ENCODE measurements around the gene RIC1.
A peak's percentile ranks its signal among the peaks of the same experiment; 100 is the strongest.

Gene RIC1

DNA sequence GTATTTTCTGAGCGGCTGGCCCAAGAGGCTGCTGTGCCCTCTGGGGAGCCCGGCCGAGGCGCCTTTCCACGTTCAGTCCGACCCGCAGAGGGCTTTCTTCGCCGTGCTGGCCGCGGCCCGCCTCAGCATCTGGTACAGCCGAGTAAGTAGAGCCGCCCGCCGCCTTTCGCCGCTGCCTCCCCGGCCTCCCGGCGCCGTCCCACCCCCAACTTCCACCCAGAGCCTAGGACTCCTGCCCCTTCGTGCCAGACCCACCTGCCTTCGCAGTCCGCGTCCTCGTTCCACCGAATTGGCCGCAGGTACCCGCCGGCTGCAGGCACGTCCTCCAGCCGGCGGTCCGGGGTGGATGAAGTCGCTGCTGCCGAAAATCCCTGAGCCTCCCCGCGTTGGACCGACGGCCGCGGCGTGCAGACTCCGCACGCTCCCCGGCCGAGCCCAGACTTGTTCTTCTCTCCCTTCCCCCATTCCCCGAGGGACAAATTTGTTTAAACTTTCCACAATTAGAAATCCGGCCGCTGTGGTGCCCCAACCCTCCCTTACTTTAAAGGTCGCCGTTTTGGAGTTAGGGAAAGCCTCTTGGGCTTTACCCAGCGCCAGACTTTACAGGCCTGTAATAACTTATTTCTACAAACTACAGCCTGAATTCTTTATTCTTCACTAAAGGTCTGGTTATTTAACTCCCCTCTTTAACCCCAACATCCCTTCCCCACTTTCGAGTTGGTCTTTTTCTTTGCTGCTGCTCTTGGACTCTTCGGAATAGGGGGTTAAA lies 589 bp downstream of the RIC1 start:
- TF ChIP-seq, protein P1, sequence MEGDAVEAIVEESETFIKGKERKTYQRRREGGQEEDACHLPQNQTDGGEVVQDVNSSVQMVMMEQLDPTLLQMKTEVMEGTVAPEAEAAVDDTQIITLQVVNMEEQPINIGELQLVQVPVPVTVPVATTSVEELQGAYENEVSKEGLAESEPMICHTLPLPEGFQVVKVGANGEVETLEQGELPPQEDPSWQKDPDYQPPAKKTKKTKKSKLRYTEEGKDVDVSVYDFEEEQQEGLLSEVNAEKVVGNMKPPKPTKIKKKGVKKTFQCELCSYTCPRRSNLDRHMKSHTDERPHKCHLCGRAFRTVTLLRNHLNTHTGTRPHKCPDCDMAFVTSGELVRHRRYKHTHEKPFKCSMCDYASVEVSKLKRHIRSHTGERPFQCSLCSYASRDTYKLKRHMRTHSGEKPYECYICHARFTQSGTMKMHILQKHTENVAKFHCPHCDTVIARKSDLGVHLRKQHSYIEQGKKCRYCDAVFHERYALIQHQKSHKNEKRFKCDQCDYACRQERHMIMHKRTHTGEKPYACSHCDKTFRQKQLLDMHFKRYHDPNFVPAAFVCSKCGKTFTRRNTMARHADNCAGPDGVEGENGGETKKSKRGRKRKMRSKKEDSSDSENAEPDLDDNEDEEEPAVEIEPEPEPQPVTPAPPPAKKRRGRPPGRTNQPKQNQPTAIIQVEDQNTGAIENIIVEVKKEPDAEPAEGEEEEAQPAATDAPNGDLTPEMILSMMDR (IDR thresholded peaks at IDR 0.05; ENCODE audit: control insufficient read depth, insufficient read depth, low read depth, low read length, missing control alignments), result no peak
- no peak for DNase-seq (ENCODE audit: low read depth)
- peak overlapping the region; percentile 91 for H3K4me3 ChIP-seq (ENCODE audit: control insufficient read depth, low read depth, low read length)

DNA sequence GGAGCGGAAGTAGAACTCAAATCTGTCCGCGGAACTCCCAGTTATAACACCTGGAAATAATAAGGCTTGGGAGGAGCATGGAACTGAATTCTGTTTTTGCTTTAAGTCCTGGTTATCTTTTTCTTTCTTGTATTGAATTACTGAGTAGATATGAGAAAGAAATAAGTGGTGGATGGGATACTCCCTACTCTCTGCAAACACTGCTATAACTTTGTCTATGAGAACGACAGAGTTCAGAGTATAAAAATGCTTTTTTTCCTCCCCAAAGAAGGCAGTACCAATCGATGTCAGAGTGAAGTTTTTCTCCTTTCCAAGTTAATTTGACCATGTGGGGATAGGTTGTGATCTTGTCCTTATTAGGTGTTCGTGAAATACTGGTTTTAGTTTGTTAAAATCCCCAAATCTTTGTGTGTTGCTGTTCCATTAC lies 1.2 kb downstream of the RIC1 start:
- H3K4me3 ChIP-seq (ENCODE audit: control insufficient read depth, low read depth, low read length), result peak overlapping the region; percentile 91
- no peak for DNase-seq (ENCODE audit: low read depth)
- TF ChIP-seq, protein P1 (IDR thresholded peaks at IDR 0.05; ENCODE audit: control insufficient read depth, insufficient read depth, low read depth, low read length, missing control alignments), result no peak

DNA sequence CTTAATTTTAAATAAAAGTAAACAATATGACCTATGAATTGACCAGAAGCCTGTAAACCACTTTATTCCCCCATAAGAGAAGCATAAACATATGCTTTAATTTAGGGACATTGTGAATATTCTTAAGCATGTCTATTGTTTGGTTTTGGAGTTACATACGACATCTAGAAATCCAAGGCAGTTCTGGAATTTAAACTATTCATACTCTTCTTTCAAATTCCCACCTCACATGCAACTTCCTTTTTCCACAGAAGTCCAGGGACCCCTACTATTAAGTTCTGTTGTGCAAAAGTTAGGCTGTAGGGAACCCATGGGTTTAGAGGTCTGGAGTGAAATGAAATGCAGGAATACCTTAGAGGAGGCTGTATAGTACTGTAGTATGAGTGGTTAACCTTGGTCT lies 2.1 kb downstream of the RIC1 start:
- no peak for DNase-seq (ENCODE audit: low read depth)
- TF ChIP-seq, protein P1 (IDR thresholded peaks at IDR 0.05; ENCODE audit: control insufficient read depth, insufficient read depth, low read depth, low read length, missing control alignments), result no peak
- peak overlapping the region; percentile 91 for H3K4me3 ChIP-seq (ENCODE audit: control insufficient read depth, low read depth, low read length)

DNA sequence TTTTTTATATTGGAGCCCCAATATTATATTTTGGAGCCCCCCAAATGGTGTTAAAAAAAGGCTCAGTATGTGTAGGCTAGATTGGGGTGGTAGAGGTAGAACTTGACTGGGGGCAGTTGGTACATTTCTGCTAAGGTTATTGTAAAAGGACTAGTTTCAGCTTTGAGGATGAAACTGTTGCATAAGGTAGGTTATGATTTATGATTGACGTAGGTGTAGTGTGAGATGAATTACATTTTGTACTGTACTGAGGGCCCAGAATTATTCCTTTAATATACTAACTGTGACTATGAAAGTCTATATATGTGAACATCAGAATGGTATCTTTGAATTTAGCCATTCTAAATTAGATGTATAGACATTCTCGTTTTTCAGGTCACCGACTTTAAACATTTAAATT lies 3.6 kb downstream of the RIC1 start:
- TF ChIP-seq, protein P1 (IDR thresholded peaks at IDR 0.05; ENCODE audit: control insufficient read depth, insufficient read depth, low read depth, low read length, missing control alignments), result no peak
- H3K4me3 ChIP-seq (ENCODE audit: control insufficient read depth, low read depth, low read length), result no peak overlapping the region
- DNase-seq (ENCODE audit: low read depth), result no peak

DNA sequence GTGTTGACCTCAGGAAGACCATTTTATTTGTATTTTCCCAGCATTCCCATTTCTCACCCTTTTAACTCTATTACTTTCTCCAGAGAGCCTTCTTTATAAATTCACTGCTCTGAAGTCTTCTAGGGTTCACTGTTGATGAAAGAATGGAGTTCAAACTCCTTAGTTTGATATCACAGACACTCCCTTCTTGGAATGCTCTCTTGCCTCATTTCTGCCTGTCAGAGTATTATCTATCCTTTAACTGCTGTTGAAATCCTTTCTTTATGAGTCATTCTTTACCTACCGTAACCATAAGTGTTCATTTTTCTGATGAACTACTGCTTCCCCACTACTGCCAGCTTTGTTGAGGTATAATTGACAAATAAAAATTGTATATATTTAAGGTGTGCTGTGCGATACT lies 4.3 kb downstream of the RIC1 start:
- no peak overlapping the region for H3K4me3 ChIP-seq (ENCODE audit: control insufficient read depth, low read depth, low read length)

DNA sequence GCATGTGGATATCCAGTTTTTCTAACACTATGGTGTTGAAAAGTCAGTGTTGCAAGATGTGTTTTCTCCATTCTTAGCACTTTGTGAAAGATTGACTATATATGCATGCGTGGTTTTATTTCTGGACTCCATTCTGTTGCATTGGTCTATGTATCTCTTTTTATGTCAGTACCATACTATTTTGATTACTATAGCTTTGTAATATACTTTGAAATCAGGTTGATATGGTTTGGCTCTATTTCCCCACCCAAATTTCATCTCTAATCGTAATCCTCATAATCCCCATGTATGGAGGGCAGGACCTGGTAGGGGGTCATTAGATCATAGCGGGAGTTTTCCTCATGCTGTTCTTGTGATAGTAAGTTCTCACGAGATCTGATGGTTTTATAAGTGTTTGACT lies 6.5 kb downstream of the RIC1 start:
- TF ChIP-seq, protein P1 (IDR thresholded peaks at IDR 0.05; ENCODE audit: control insufficient read depth, insufficient read depth, low read depth, low read length, missing control alignments), result no peak
- DNase-seq (ENCODE audit: low read depth), result no peak
- H3K4me3 ChIP-seq (ENCODE audit: control insufficient read depth, low read depth, low read length), result no peak overlapping the region

More for the DNA sequence above, 4.3 kb downstream of the RIC1 start:
- TF ChIP-seq, protein P1 (IDR thresholded peaks at IDR 0.05; ENCODE audit: control insufficient read depth, insufficient read depth, low read depth, low read length, missing control alignments), result no peak
- DNase-seq (ENCODE audit: low read depth), result no peak

Data from AG09309 (cell line).